GM12878 (cell line): Measurements from ENCODE around the gene TSC22D3. TPM values are rescaled to one million over a fixed set of nuclear protein-coding genes. Genes with fewer than 3 reads are reported as not detected.

Experiments used
- ATAC-seq: fragments of 200-7000 bp; cut with Tn5 transposase; 3 replicates; pipeline ENCODE4 v1.9.1; 2020; ENCODE audit warnings: mild to moderate bottlenecking, moderate library complexity
- BruUV-seq: library from RNA; stranded (reverse); fragments of 400-500 nt; replicated peaks from 2 replicates; lab custom pipeline; 2021; lab: Mats Ljungman, UMichigan
- CTCF ChIA-PET: fragments of 300-600 bp; sonication (Branson Sonifier 250); formaldehyde crosslinking; extraction: SDS; loops from one replicate; lab custom pipeline; 2021; ENCODE audit warnings: inconsistent platforms; lab: Yijun Ruan, JAX
- POLR2A ChIA-PET: fragments of 350-600 bp; formaldehyde crosslinking; extraction: SDS; loops from one replicate; lab custom pipeline; 2021; ENCODE audit warnings: inconsistent platforms; lab: Charles Lee
- RAD21 ChIA-PET: fragments of 300-600 bp; sonication (Branson Sonifier 250); formaldehyde crosslinking; loops from one replicate; lab custom pipeline; 2023; ENCODE audit warnings: antibody characterized with exemption; ENCODE audit not compliant: unreplicated experiment; lab: Charles Lee
- SMC1A ChIA-PET: fragments of 300-600 bp; sonication (Branson Sonifier 250); formaldehyde crosslinking; loops from one replicate; lab custom pipeline; 2023; ENCODE audit not compliant: unreplicated experiment, uncharacterized antibody; lab: Charles Lee
- DNase-seq: peaks from one replicate; pipeline ENCODE4 v3.0.0-alpha.2; 2011; ENCODE audit warnings: low read depth, low spot score
- FAIRE-seq: peaks from 3 replicates; lab custom pipeline; 2011; peaks lifted over from hg19 to GRCh38; lab: Jason Lieb, UNC
- H2AFZ ChIP-seq: 2 replicates; pipeline ENCODE4 v1.6.0; 2011; ENCODE audit warnings: low read depth, low read length, control low read depth; ENCODE audit not compliant: control insufficient read depth
- H3K27ac ChIP-seq: 2 replicates; pipeline ENCODE4 v1.5.1; 2011; ENCODE audit warnings: control low read depth; ENCODE audit not compliant: control insufficient read depth, insufficient read depth
- H3K27me3 ChIP-seq, 2 experiments: replicated peaks in 1 of 2; 2 replicates each; pipeline versions ENCODE4 v1.6.0 to v1.6.1; 2011; ENCODE audit warnings: low read length in 1 of 2; ENCODE audit not compliant: control insufficient read depth in 2 of 2, insufficient read depth in 2 of 2
- H3K36me3 ChIP-seq, 2 experiments: 2 replicates each; pipeline ENCODE4 v1.5.1; 2011; ENCODE audit warnings: low read length in 1 of 2; ENCODE audit not compliant: control insufficient read depth in 2 of 2, insufficient read depth in 2 of 2
- H3K4me1 ChIP-seq: 2 replicates; pipeline ENCODE4 v1.6.1; 2011; ENCODE audit warnings: mild to moderate bottlenecking, low read length, moderate library complexity, mixed read lengths; ENCODE audit not compliant: control insufficient read depth, insufficient read depth
- H3K4me2 ChIP-seq: 2 replicates; pipeline ENCODE4 v1.6.0; 2011; ENCODE audit warnings: control low read depth; ENCODE audit not compliant: control insufficient read depth, insufficient read depth
- H3K4me3 ChIP-seq: fragments of 200-600 bp; sonication (generic); 2 replicates; pipeline ENCODE4 v1.5.1; 2016
- H3K79me2 ChIP-seq: 2 replicates; pipeline ENCODE4 v1.6.0; 2011; ENCODE audit warnings: low read length; ENCODE audit not compliant: control insufficient read depth, insufficient read depth
- H3K9ac ChIP-seq: 2 replicates; pipeline ENCODE4 v1.8.0; 2011; ENCODE audit warnings: low read length, control low read depth, mixed read lengths; ENCODE audit not compliant: control insufficient read depth, insufficient read depth
- H3K9me3 ChIP-seq: replicated peaks from 3 replicates; pipeline ENCODE4 v1.5.1; 2011; ENCODE audit warnings: mild to moderate bottlenecking, low read length; ENCODE audit not compliant: control insufficient read depth, insufficient read depth
- H4K20me1 ChIP-seq: 2 replicates; pipeline ENCODE4 v1.6.0; 2011; ENCODE audit not compliant: control insufficient read depth, insufficient read depth
- CBFB ChIP-seq: IDR thresholded peaks from 2 replicates; pipeline ENCODE4 v1.6.1; 2016; ENCODE audit warnings: antibody characterized with exemption, low read depth
- CEBPZ ChIP-seq: fragments of 150-350 bp; IDR thresholded peaks from 2 replicates; pipeline ENCODE4 v1.6.1; 2016; ENCODE audit warnings: low read depth, low read length
- IKZF2 ChIP-seq, 2 experiments: fragments of 450-650 bp; IDR thresholded peaks; 2 replicates each; pipeline ENCODE4 v1.6.1; 2017; ENCODE audit warnings: mild to moderate bottlenecking in 2 of 2, moderate library complexity in 2 of 2
- JUNB ChIP-seq: IDR thresholded peaks from 2 replicates; pipeline ENCODE4 v1.6.1; 2016; ENCODE audit warnings: antibody characterized with exemption, mild to moderate bottlenecking
- MTA3 ChIP-seq: IDR thresholded peaks from 2 replicates; pipeline ENCODE4 v1.6.1; 2012; ENCODE audit warnings: low read length, inconsistent platforms, borderline replicate concordance
- PKNOX1 ChIP-seq: fragments of 450-650 bp; IDR thresholded peaks from 2 replicates; pipeline ENCODE4 v1.6.1; 2016; ENCODE audit warnings: mild to moderate bottlenecking
- RBBP5 ChIP-seq: fragments of 200-600 bp; sonication (generic); conservative IDR thresholded peaks from 2 replicates; pipeline ENCODE4 v1.6.1; 2016
- REST ChIP-seq: IDR thresholded peaks from 2 replicates; pipeline ENCODE4 v1.6.1; 2012; ENCODE audit warnings: mild to moderate bottlenecking, low read depth, low read length
- SIN3A ChIP-seq: IDR thresholded peaks from 2 replicates; pipeline ENCODE4 v1.6.1; 2012; ENCODE audit warnings: low read depth, low read length, improper control_type of control experiment
- SUPT20H ChIP-seq: IDR thresholded peaks from 2 replicates; pipeline ENCODE4 v1.6.1; 2011; ENCODE audit warnings: low read depth, mild to moderate bottlenecking, low read length, moderate library complexity, borderline replicate concordance; ENCODE audit not compliant: control insufficient read depth
- TCF12 ChIP-seq: IDR thresholded peaks from 2 replicates; pipeline ENCODE4 v1.6.1; 2011; ENCODE audit warnings: low read depth, mild to moderate bottlenecking, low read length
- WGBS: methylation state at CpG from one replicate; pipeline ENCODE4 v1.1.6; 2016; ENCODE audit warnings: low lambda C conversion rate; ENCODE audit not compliant: insufficient replicate concordance, insufficient coverage; ENCODE audit errors: missing lambda C conversion rate; 5-methylcytosine and 5-hydroxymethylcytosine counted together
- in situ Hi-C: fragments of 300-500 bp; cut with MboI; formaldehyde crosslinking; loops from 9 replicates; pipeline ENCODE4 v1.14.3; 2018; ENCODE audit warnings: mixed read lengths
- intact Hi-C: fragments of 100-400 bp; cut with micrococcal nuclease; formaldehyde crosslinking; loops from one replicate; pipeline ENCODE4 v1.14.2; 2022; ENCODE audit not compliant: unreplicated experiment
- polyA plus RNA-seq, 11 experiments: library from polyadenylated mRNA; depleted of rRNA in 4 of 11; unstranded in 6 of 11; stranded (reverse) in 5 of 11; fragments of >200 nt; fragmentation: Nextera tagmentation in 4 of 11; fragmentation: Illumina TruSeq in 1 of 11; extraction: Ambion mirVana in 4 of 11; extraction: Trizol in 1 of 11; gene quantifications; 1 replicate in 1 of 11; 2 replicates in 10 of 11; pipeline versions ENCODE4 v1.2.1 to v1.2.3, GENCODE V29; 2011 to 2016; ENCODE audit warnings: inconsistent platforms in 2 of 11, missing spikeins in 2 of 11, low read depth in 1 of 11
- total RNA-seq, 4 experiments: library from RNA; depleted of rRNA in 3 of 4; stranded (reverse); fragments of >200 nt in 3 of 4; fragmentation: Illumina TruSeq in 1 of 4; extraction: Trizol in 1 of 4; gene quantifications; 2 replicates each; pipeline versions ENCODE4 v1.2.1 to v1.2.3, GENCODE V29; 2013 to 2021
- TF ChIP-seq, protein P1 (sequence below): fragments of 150-350 bp; IDR thresholded peaks from 2 replicates; pipeline ENCODE4 v1.6.1; 2014; ENCODE audit warnings: mild to moderate bottlenecking, low read depth, low read length

Gene TSC22D3
- total and polyA plus RNA-seq, 10 of the 15 experiments (the other 5 are each of a cell fraction or from before 2014, with no cell fraction given), result 4.6 to 122 (median 16.1) TPM

- TF ChIP-seq CEBPZ (no peak), JUNB (no peak), MTA3 (no peak)
Observed at GRCh38 chrX:107686792-107687191, 88.8 kb downstream of the TSC22D3 start (continued).

- 57% methylated on average over 3 of the region's 3 CpGs for WGBS
- Histone ChIP-seq H3K27ac (no peak overlapping the region), H3K9ac (no peak overlapping the region), H3K4me1 (peaks cover 18% of the 10 kb centered on the region), H3K4me3 (no peak overlapping the region), H3K36me3 (no peaks in the 10 kb centered on the region), H3K27me3 (no peaks in the 10 kb centered on the region), H3K9me3 (no peaks in the 10 kb centered on the region), H3K4me2 (no peak overlapping the region), H2AFZ (no peak overlapping the region), H3K79me2 (no peaks in the 10 kb centered on the region), H4K20me1 (no peaks in the 10 kb centered on the region)
- DNase-seq, result no peak
- ChIA-PET SMC1A (interaction anchor here (2.1 to 5.9 kb wide), 5 partner anchors 11 to 30 kb away, joined by 5 to 51 read pairs (median 25); no protein-coding TSS in a partner anchor), RAD21 (interaction anchor here (1.3 to 2.8 kb wide), 4 partner anchors 9 to 31 kb away, joined by 4 to 17 read pairs (median 6); no protein-coding TSS in a partner anchor), CTCF (interaction anchor here (1.1 to 2.7 kb wide), 5 partner anchors 9 to 24 kb away, joined by 3 to 13 read pairs (median 5); no protein-coding TSS in a partner anchor), POLR2A (interaction anchor here (0.7 to 1.8 kb wide), 6 partner anchors 9 to 30 kb away, joined by 3 to 10 read pairs (median 4); no protein-coding TSS in a partner anchor)
- no TSS peak for BruUV-seq
- no peak for ATAC-seq
- intact Hi-C loops (no loop called here), in situ Hi-C loops (no loop called here)
- FAIRE-seq, result no peak
- TF ChIP-seq SIN3A (no peak), REST (no peak), RBBP5 (no peak), IKZF2 (IDR thresholded peaks at IDR 0.05) (no peak), PKNOX1 (no peak), TCF12 (no peak), SUPT20H (no peak), CBFB (no peak)
- TF ChIP-seq, protein P1, sequence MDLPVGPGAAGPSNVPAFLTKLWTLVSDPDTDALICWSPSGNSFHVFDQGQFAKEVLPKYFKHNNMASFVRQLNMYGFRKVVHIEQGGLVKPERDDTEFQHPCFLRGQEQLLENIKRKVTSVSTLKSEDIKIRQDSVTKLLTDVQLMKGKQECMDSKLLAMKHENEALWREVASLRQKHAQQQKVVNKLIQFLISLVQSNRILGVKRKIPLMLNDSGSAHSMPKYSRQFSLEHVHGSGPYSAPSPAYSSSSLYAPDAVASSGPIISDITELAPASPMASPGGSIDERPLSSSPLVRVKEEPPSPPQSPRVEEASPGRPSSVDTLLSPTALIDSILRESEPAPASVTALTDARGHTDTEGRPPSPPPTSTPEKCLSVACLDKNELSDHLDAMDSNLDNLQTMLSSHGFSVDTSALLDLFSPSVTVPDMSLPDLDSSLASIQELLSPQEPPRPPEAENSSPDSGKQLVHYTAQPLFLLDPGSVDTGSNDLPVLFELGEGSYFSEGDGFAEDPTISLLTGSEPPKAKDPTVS, result no peak
Observed at GRCh38 chrX:107686026-107686425, 89.6 kb downstream of the TSC22D3 start.
